HAP-1 (cell line): Measurements from ENCODE around the gene PCBP3.
"Not testable (repeated sequence)": the region's sequence is repeated elsewhere in the genome, so short reads cannot be mapped to it uniquely, and the experiment has no call there.

ENCODE experiments used
- DNase-seq, 2 experiments: peaks; one replicate each; pipeline ENCODE4 v3.0.0-alpha.2; 2016 to 2020; ENCODE audit warnings: low spot score in 2 of 2
- H3K27me3 ChIP-seq: fragments of 250-450 bp; sonication (Bioruptor Pico); 2 replicates; pipeline ENCODE4 v1.5.1; 2020; ENCODE audit warnings: low read depth, mild to moderate bottlenecking, moderate library complexity
- H3K36me3 ChIP-seq: fragments of 250-450 bp; sonication (Bioruptor Pico); replicated peaks from 2 replicates; pipeline ENCODE4 v1.5.1; 2020; ENCODE audit warnings: mild to moderate bottlenecking
- H3K4me1 ChIP-seq: fragments of 250-450 bp; sonication (Bioruptor Pico); 2 replicates; pipeline ENCODE4 v1.5.1; 2020; ENCODE audit warnings: mild to moderate bottlenecking
- H3K4me3 ChIP-seq: fragments of 250-450 bp; sonication (Bioruptor Pico); 2 replicates; pipeline ENCODE4 v1.5.1; 2020; ENCODE audit warnings: mild to moderate bottlenecking, moderate library complexity
- H3K9me3 ChIP-seq: fragments of 250-450 bp; sonication (Bioruptor Pico); 2 replicates; pipeline ENCODE4 v1.5.1; 2020; ENCODE audit warnings: mild to moderate bottlenecking, moderate library complexity
- in situ Hi-C: fragments of 300-500 bp; cut with MboI; formaldehyde crosslinking; loops from 3 replicates; pipeline ENCODE4 v1.14.3; 2020; ENCODE audit warnings: low sequenced_read_pairs, inconsistent platforms, mixed read lengths

The PCBP3 gene

GRCh38 chr21:45952974-45953373 lies 309.4 kb downstream of the PCBP3 start:
- no peak for DNase-seq
- in situ Hi-C loops: no loop called here
- Histone ChIP-seq H3K9me3 (no peaks in the 10 kb centered on the region; the same call in 1 of the 2 replicates), H3K27me3 (no peaks in the 10 kb centered on the region), H3K4me1 (no peaks in the 10 kb centered on the region), H3K4me3 (no peak overlapping the region), H3K36me3 (no peaks in the 10 kb centered on the region)

- H3K4me1 ChIP-seq: no peaks in the 10 kb centered on the region
- H3K9me3 ChIP-seq: no peaks in the 10 kb centered on the region; the same call in 1 of the 2 replicates
- no peaks in the 10 kb centered on the region for H3K36me3 ChIP-seq
- no peak for DNase-seq
- peaks cover 3% of the 10 kb centered on the region; the same call in 1 of the 2 replicates for H3K27me3 ChIP-seq
- no peak overlapping the region for H3K4me3 ChIP-seq
- in situ Hi-C loops: no loop called here
Observed at GRCh38 chr21:45954261-45954660, 310.7 kb downstream of the PCBP3 start.

GRCh38 chr21:45954921-45955320 lies 311.4 kb downstream of the PCBP3 start:
- Histone ChIP-seq H3K36me3 (no peaks in the 10 kb centered on the region), H3K27me3 (peaks cover 3% of the 10 kb centered on the region; the same call in 1 of the 2 replicates), H3K4me1 (no peaks in the 10 kb centered on the region), H3K4me3 (no peak overlapping the region), H3K9me3 (no peaks in the 10 kb centered on the region; the same call in 1 of the 2 replicates)
- DNase-seq: no peak
- in situ Hi-C loops: no loop called here

- peaks cover 3% of the 10 kb centered on the region; the same call in 1 of the 2 replicates for H3K27me3 ChIP-seq
- H3K4me3 ChIP-seq: no peak overlapping the region
- in situ Hi-C loops: no loop called here
- H3K9me3 ChIP-seq: peaks cover 7% of the 10 kb centered on the region
- no peak for DNase-seq
- H3K36me3 ChIP-seq: no peaks in the 10 kb centered on the region
- no peaks in the 10 kb centered on the region for H3K4me1 ChIP-seq
Observed at GRCh38 chr21:45957551-45957950, 314.0 kb downstream of the PCBP3 start.

GRCh38 chr21:45957981-45958600 lies 314.6 kb downstream of the PCBP3 start:
- no peaks in the 10 kb centered on the region for H3K4me1 ChIP-seq
- peaks cover 7% of the 10 kb centered on the region for H3K9me3 ChIP-seq
- H3K4me3 ChIP-seq: no peak overlapping the region
- in situ Hi-C loops: no loop called here
- DNase-seq: no peak
- H3K36me3 ChIP-seq: no peaks in the 10 kb centered on the region
- H3K27me3 ChIP-seq: peaks cover 3% of the 10 kb centered on the region; the same call in 1 of the 2 replicates

GRCh38 chr21:45959182-45959581 lies 315.7 kb downstream of the PCBP3 start:
- in situ Hi-C loops: no loop called here
- DNase-seq: no peak

GRCh38 chr21:45959779-45960390 lies 316.4 kb downstream of the PCBP3 start:
- H3K4me1 ChIP-seq: no peaks in the 10 kb centered on the region
- H3K4me3 ChIP-seq: no peak overlapping the region
- no peak for DNase-seq
- in situ Hi-C loops: no loop called here
- no peaks in the 10 kb centered on the region for H3K36me3 ChIP-seq
- peaks cover 3% of the 10 kb centered on the region; the same call in 1 of the 2 replicates for H3K27me3 ChIP-seq
- H3K9me3 ChIP-seq: peaks cover 10% of the 10 kb centered on the region

More at GRCh38 chr21:45959182-45959581, 315.7 kb downstream of the PCBP3 start:
- Histone ChIP-seq H3K36me3 (no peaks in the 10 kb centered on the region), H3K9me3 (peaks cover 7% of the 10 kb centered on the region), H3K27me3 (peaks cover 3% of the 10 kb centered on the region; the same call in 1 of the 2 replicates), H3K4me1 (no peaks in the 10 kb centered on the region), H3K4me3 (no peak overlapping the region)

GRCh38 chr21:45961408-45961807 lies 317.9 kb downstream of the PCBP3 start:
- H3K4me1 ChIP-seq, in situ Hi-C loops, H3K4me3 ChIP-seq, H3K36me3 ChIP-seq, H3K27me3 ChIP-seq, DNase-seq: not testable (repeated sequence)
- H3K9me3 ChIP-seq: peaks cover 14% of the 10 kb centered on the region

- peaks cover 3% of the 10 kb centered on the region; the same call in 1 of the 2 replicates for H3K27me3 ChIP-seq
- H3K9me3 ChIP-seq: peaks cover 14% of the 10 kb centered on the region
- no peak for DNase-seq
- no peaks in the 10 kb centered on the region for H3K36me3 ChIP-seq
- in situ Hi-C loops: no loop called here
- no peaks in the 10 kb centered on the region for H3K4me1 ChIP-seq
- no peak overlapping the region for H3K4me3 ChIP-seq
Observed at GRCh38 chr21:45962531-45963231, 319.2 kb downstream of the PCBP3 start.

GRCh38 chr21:45963232-45963570 lies 319.7 kb downstream of the PCBP3 start:
- H3K4me3 ChIP-seq: no peak overlapping the region
- H3K27me3 ChIP-seq: peaks cover 3% of the 10 kb centered on the region; the same call in 1 of the 2 replicates
- H3K4me1 ChIP-seq: no peaks in the 10 kb centered on the region
- H3K9me3 ChIP-seq: peaks cover 14% of the 10 kb centered on the region
- DNase-seq: no peak
- in situ Hi-C loops: no loop called here
- H3K36me3 ChIP-seq: no peaks in the 10 kb centered on the region

GRCh38 chr21:45964649-45965048 lies 321.1 kb downstream of the PCBP3 start:
- Histone ChIP-seq H3K4me3 (no peak overlapping the region), H3K4me1 (no peaks in the 10 kb centered on the region), H3K9me3 (peaks cover 14% of the 10 kb centered on the region), H3K27me3 (no peaks in the 10 kb centered on the region), H3K36me3 (no peaks in the 10 kb centered on the region)
- no peak for DNase-seq
- in situ Hi-C loops: no loop called here

GRCh38 chr21:45965084-45965809 lies 321.7 kb downstream of the PCBP3 start:
- H3K9me3 ChIP-seq: peaks cover 14% of the 10 kb centered on the region
- no peaks in the 10 kb centered on the region for H3K27me3 ChIP-seq
- no peaks in the 10 kb centered on the region for H3K4me1 ChIP-seq
- H3K4me3 ChIP-seq: no peak overlapping the region
- in situ Hi-C loops: no loop called here
- H3K36me3 ChIP-seq: no peaks in the 10 kb centered on the region
- no peak for DNase-seq

GRCh38 chr21:45966791-45967394 lies 323.4 kb downstream of the PCBP3 start:
- Histone ChIP-seq H3K36me3 (no peaks in the 10 kb centered on the region), H3K4me3 (no peak overlapping the region), H3K4me1 (no peaks in the 10 kb centered on the region), H3K27me3 (no peaks in the 10 kb centered on the region), H3K9me3 (peaks cover 7% of the 10 kb centered on the region; the same call in 1 of the 2 replicates)
- no peak for DNase-seq
- in situ Hi-C loops: no loop called here
